Dendritic cell treated with granulocyte-macrophage colony-stimulating factor and Interleukin-4, amounts not matched to agents 40 ng/mL and 50 ng/mL, for 4 days (primary cell): ENCODE measurements around the gene CCDC120.

Source experiments
- H3K27ac Mint-ChIP-seq: one replicate; pipeline ENCODE4 v1.8.0; 2022; ENCODE audit warnings: mild to moderate bottlenecking, mixed read lengths
- H3K27me3 Mint-ChIP-seq: one replicate; pipeline ENCODE4 v1.8.0; 2022; ENCODE audit warnings: mild to moderate bottlenecking, mixed read lengths
- H3K36me3 Mint-ChIP-seq: one replicate; pipeline ENCODE4 v1.8.0; 2022; ENCODE audit warnings: low read depth, mixed read lengths
- H3K4me1 Mint-ChIP-seq: one replicate; pipeline ENCODE4 v1.8.0; 2022; ENCODE audit warnings: low read depth, mixed read lengths
- H3K4me3 Mint-ChIP-seq: one replicate; pipeline ENCODE4 v1.8.0; 2022; ENCODE audit warnings: mild to moderate bottlenecking, moderate library complexity, mixed read lengths
- H3K9me3 Mint-ChIP-seq: one replicate; pipeline ENCODE4 v1.8.0; 2022; ENCODE audit warnings: mixed read lengths
- intact Hi-C: fragments of 100-400 bp; cut with micrococcal nuclease; formaldehyde crosslinking; loops from one replicate; pipeline ENCODE4 v1.15.0; 2022

Gene CCDC120

DNA sequence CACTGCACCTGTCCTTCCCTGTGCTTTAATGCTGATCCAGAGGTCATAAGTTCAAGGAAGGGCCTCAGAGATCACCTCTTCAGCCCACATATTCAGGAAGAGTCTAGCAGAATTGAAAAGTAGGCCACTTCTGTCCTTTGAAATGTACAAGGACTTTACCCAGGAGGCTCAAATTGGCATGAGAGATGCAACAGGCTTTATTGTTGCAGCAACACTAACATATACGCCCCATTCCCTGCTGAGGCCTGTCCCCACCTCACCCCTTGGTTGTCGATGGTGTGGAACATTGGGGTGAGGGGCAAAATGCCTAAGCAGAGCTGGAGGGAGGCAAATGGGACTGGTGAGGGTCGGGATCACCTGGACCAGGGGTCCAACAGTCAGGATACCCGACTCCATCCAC lies 12.2 kb downstream of the CCDC120 start:
- H3K9me3 Mint-ChIP-seq = no peaks in the 10 kb centered on the region
- peaks cover 13% of the 10 kb centered on the region for H3K4me1 Mint-ChIP-seq
- no peak overlapping the region for H3K4me3 Mint-ChIP-seq
- H3K27ac Mint-ChIP-seq = no peak overlapping the region
- H3K27me3 Mint-ChIP-seq = peaks cover 17% of the 10 kb centered on the region
- intact Hi-C loops = no loop called here
- H3K36me3 Mint-ChIP-seq = peaks cover 28% of the 10 kb centered on the region

DNA sequence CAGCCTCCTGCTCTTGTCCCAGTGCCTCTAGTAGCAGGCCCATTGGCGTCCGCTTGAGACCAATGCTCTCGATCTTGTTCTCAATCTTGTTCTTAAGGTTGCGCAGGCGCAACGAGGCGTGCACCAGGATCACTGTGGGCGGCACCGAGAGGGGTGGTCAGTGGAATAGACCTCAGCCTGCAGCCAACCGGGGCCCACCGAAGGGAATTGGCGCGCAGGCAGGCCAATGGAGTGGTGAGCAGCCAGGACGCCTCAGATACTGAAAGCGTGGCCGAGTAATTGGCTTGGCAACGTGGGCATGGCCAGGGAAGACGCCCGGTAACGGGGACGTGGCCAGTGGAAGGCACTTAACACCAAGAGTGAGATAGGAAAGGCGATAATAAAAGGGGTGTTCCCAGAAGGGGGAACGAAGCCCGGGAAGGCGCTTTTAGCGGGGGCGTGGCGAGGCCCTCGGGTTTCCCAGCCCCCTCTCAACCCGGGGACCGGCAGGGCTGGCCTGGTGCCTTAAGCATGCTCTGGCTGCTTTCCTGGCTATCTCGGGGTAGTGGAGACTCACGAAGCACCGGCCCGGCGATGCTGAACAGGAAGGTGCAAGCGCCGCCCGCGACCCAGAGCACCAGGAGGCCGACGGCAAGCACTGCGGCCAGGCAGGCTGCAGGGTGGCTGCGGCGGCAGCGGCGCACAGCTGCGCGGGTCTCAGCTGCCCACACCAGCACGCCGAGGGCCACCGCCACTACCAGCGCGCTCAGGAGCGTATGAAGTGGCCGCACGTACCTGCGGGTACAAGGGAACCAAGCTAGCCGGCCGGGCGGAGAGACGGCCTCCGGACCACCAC lies 13.3 kb downstream of the CCDC120 start:
- intact Hi-C loops = no loop called here
- Mint-ChIP-seq H3K27ac (no peak overlapping the region), H3K27me3 (peaks cover 17% of the 10 kb centered on the region), H3K9me3 (no peaks in the 10 kb centered on the region), H3K4me3 (no peak overlapping the region), H3K4me1 (peaks cover 13% of the 10 kb centered on the region), H3K36me3 (peaks cover 35% of the 10 kb centered on the region)

DNA sequence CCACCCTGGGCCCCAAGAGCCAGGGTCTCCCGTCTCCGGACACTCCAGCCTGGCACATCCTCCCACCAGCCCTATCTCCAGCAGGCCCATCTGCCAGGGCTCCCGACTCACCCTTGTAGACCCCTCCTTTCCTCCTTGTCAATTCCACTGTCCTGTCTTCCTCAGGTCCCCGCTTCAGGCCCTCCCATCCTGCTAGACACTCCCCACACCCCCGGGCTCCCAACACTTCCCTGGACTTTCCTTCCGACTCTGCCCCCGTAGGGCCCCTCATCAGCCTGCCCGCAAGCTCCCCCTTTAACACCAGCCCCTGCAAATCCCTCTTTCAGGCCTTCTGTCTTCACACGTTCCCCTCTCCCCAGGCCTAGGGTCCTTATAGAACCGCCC lies 13.9 kb downstream of the CCDC120 start:
- Mint-ChIP-seq H3K9me3 (no peaks in the 10 kb centered on the region), H3K27me3 (peaks cover 17% of the 10 kb centered on the region), H3K4me1 (peaks cover 13% of the 10 kb centered on the region), H3K4me3 (no peak overlapping the region), H3K36me3 (peaks cover 35% of the 10 kb centered on the region), H3K27ac (no peak overlapping the region)
- intact Hi-C loops = no loop called here

DNA sequence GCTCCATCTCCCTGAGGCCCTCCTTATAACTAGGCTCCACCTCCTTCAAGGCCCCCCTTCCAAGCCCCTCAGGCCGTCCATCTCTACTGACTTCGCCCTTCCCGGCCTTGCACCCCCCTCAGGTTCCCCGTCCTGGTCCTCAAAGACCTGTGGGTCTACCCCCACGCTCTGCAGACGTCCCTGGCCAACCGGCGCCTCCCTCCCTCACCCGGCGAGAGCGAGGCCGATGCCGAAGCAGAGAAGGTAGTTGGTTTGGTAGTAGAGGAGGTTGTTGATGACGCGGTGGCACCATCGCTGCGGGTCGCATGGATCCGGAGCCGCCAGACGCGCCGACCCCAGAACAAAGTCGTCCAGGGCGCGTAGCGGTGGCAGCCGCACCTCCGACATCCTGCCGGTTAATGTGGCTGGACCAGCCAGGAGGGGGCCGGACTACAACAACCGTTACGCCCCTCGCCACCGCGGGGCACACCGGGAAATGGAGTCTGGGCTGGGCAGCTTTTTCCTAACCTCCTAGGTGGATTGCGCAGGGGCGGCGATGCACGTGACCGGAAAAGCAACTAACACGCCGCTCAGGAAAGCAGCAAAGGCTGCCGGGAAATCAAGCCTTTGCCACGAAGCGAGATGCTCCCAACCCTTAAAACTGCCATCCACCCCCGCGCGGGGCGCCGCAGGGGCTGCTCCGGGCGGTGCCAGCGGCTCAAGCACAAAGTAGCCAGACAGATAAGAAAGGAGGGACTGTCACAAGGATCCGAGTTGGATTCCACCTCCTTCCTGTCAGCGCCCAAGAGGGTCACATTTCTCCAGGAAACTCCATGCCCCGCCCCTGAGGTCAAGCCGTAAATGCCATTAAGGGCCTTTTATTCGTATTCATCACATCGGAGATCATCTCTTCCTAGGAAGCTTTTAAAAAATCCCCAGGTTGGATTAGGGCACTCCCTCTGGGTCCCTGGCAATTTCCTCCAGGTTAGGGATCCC lies 15.1 kb downstream of the CCDC120 start, which contains the start of gene PRAF2:
PRAF2 (minus strand) TSS at position 402 of the 975 bp plus-strand sequence; CDS start at position 387, 15 bp downstream.
- peak within 1 kb of the TSS; percentile 72 for H3K27ac Mint-ChIP-seq
- H3K4me1 Mint-ChIP-seq = peaks cover 20% of the 10 kb centered on the region
- peaks cover 17% of the 10 kb centered on the region for H3K27me3 Mint-ChIP-seq
- no peaks in the 10 kb centered on the region for H3K9me3 Mint-ChIP-seq
- peaks cover 41% of the 10 kb centered on the region for H3K36me3 Mint-ChIP-seq
- H3K4me3 Mint-ChIP-seq = peak within 1 kb of the TSS; percentile 72
- intact Hi-C loops = no loop called here

DNA sequence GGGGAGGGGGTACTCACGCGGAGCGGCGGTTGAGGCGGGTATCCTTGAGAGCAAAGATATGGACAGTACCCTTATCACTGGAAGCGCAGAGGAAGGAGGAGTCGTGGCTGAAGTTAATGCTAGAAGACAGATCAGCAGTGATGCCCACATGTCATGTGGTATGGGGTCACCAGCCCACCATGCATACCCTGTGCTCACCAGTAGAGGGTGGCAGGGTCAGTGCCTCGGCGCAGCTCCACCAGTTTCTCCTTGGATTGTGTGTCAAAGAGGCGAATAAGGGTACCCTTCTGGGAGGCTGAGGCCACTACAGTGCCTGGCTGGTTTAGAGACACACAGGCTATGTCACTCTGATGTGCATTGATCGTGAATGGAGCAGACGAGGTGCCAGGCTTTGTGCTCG lies 16.5 kb downstream of the CCDC120 start:
- H3K9me3 Mint-ChIP-seq = no peaks in the 10 kb centered on the region
- H3K4me3 Mint-ChIP-seq = no peak overlapping the region
- H3K27ac Mint-ChIP-seq = no peak overlapping the region
- H3K27me3 Mint-ChIP-seq = peaks cover 17% of the 10 kb centered on the region
- peaks cover 56% of the 10 kb centered on the region for H3K36me3 Mint-ChIP-seq
- H3K4me1 Mint-ChIP-seq = peaks cover 28% of the 10 kb centered on the region
- intact Hi-C loops = no loop called here

DNA sequence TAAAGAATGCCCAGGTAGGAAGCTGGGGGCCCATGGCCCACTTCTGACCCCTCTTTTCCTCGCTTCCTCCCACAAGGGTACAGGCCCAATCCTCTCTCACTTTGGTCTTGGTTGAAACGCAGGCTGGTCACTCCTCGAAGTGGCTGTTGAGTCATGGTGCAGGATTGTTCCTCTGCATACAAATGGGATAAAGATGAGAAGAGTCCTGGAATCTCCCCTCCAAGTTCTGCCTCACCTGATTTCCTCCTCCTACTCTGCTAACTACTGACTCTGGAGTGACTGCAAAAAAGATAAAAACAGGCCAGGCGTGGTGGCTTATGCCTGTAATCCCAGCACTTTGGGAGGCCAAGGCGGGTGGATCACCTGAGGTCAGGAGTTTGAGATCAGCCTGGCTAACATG lies 19.1 kb downstream of the CCDC120 start:
- intact Hi-C loops = loop anchor here (2.0 kb wide), 1 partner anchor 23 kb away; no protein-coding TSS in a partner anchor
- no peaks in the 10 kb centered on the region for H3K9me3 Mint-ChIP-seq
- peaks cover 7% of the 10 kb centered on the region for H3K27me3 Mint-ChIP-seq
- peaks cover 24% of the 10 kb centered on the region for H3K4me1 Mint-ChIP-seq
- peaks cover 56% of the 10 kb centered on the region for H3K36me3 Mint-ChIP-seq
- H3K27ac Mint-ChIP-seq = peak overlapping the region; percentile 93
- no peak overlapping the region for H3K4me3 Mint-ChIP-seq

DNA sequence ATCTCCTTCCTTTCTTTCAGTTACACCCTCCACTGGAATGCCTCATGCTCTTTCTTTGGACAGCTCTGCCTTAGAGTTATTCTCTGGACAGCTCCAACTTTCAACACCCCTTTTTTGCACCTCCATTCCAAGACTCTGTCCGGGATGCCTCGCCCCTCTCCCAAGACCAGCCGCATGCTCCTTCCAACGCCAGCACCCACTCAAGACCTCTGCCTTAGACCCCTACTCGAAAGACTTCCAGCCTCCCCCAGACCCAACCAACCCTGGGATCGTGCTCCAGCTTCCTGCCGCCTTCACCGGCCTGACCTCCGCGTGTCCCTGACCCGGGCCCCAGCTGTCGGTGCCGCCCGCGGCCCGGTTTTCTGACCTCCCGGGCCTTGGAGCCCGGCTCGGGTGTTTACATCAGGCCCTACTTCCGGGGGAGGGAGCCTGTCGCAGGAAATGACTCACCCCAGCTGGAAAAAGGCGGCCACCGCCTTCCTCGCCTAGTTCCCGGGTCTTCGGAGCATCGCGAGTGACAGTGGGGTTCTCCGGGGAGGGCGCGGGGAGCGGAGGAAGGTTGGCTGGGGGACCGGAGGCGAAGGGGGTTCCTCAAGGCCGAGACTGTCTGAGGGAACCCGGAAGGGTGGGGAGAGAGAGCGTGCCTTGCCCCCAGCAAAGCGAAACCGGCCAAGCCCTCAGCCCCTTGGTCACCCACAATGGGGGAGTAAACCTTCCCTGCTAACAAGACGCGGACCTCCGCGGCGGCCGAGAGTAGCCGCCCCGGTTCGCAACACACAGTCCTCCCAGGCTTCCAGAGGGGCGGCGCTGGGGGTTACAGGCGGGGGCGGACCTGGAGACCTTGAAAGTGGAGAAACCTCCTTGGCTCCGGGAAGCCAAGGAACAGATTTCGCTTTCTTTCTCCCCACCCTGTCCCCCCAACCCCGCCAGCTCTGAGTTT lies 21.0 kb downstream of the CCDC120 start, which contains the start of gene WDR45:
WDR45 (minus strand) TSS at position 399 of the 940 bp plus-strand sequence. CDS start 1,792 bp downstream, outside the sequence.
- H3K36me3 Mint-ChIP-seq = peaks cover 52% of the 10 kb centered on the region
- peaks cover 15% of the 10 kb centered on the region for H3K4me1 Mint-ChIP-seq
- no peaks in the 10 kb centered on the region for H3K9me3 Mint-ChIP-seq
- H3K27me3 Mint-ChIP-seq = no peaks in the 10 kb centered on the region
- intact Hi-C loops = loop anchor here (2.0 kb wide), 1 partner anchor 21 kb away; no protein-coding TSS in a partner anchor
- peak within 1 kb of the TSS; percentile 87 for H3K4me3 Mint-ChIP-seq
- H3K27ac Mint-ChIP-seq = peak within 1 kb of the TSS; percentile 93

DNA sequence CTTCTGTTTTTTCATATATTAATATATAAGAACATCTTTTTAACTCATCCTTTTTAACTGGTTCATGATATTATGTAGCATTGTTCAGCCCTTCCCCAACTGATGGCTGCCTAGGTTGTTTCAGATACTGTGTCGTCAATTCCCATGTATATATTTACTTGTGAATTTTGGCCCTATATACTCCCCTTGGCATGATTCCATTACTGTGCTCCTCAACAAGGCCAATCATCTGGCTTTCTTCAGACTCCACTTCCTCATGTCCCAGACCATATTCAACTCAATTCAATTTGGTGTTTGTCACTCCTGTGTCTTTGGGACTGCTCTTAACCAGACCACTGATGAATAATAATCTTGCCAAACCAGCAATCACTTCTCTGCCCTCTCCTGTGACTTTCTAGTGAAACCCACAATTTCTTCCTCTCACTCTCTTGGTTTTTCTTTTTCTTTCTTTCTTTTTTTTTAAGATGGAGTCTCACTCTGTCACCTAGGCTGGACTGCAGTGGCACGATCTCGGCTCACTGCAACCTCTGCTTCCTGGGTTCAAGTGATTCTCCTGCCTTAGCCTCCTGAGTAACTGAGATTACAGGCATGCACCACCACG lies 23.6 kb downstream of the CCDC120 start:
- intact Hi-C loops = no loop called here
- Mint-ChIP-seq H3K4me3 (no peak overlapping the region), H3K9me3 (no peaks in the 10 kb centered on the region), H3K27me3 (no peaks in the 10 kb centered on the region), H3K27ac (no peak overlapping the region), H3K4me1 (peaks cover 15% of the 10 kb centered on the region), H3K36me3 (peaks cover 26% of the 10 kb centered on the region)

DNA sequence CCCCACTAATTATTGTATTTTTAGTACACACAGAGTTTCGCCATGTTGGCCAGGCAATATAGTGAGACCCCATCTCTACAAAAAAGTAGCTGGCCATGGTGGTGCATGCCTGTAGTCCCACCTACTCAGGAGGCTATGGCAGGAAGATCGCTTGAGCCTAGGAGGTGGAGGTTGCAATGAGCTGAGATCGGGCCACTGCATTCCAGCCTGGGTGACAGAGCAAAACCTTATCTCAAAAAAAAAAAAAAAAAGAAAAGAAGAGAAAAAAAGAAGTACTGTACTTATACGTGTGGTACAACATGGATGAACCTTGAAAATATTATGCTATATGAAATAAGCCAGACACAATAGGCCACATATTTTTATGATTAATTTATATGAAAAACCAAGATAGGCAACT lies 30.8 kb downstream of the CCDC120 start:
- H3K4me3 Mint-ChIP-seq = no peak overlapping the region
- intact Hi-C loops = no loop called here
- H3K4me1 Mint-ChIP-seq = no peaks in the 10 kb centered on the region
- no peaks in the 10 kb centered on the region for H3K9me3 Mint-ChIP-seq
- no peaks in the 10 kb centered on the region for H3K27me3 Mint-ChIP-seq
- H3K36me3 Mint-ChIP-seq = no peaks in the 10 kb centered on the region
- H3K27ac Mint-ChIP-seq = no peak overlapping the region

DNA sequence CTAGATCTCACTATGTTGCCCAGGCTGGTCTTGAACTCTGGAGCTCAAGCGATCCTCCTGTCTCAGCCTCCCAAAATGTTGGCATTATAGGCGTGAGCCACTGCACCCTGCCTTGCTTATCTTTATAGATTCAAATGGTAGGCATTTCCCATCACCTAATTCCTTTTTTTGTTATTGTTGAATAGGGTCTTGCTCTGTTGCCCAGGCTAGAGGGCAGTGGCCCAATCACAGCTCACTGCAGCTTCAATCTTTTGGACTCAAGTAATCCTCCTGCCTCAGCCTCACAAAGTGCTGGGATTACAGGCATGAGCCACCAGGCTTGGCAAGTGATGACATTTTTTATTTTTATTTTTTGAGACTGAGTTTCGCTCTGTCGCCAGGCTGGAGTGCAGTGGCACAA lies 37.6 kb downstream of the CCDC120 start:
- H3K4me1 Mint-ChIP-seq = peaks cover 2% of the 10 kb centered on the region
- H3K27ac Mint-ChIP-seq = no peak overlapping the region
- no peaks in the 10 kb centered on the region for H3K36me3 Mint-ChIP-seq
- H3K27me3 Mint-ChIP-seq = no peaks in the 10 kb centered on the region
- no peak overlapping the region for H3K4me3 Mint-ChIP-seq
- no peaks in the 10 kb centered on the region for H3K9me3 Mint-ChIP-seq
- intact Hi-C loops = no loop called here

DNA sequence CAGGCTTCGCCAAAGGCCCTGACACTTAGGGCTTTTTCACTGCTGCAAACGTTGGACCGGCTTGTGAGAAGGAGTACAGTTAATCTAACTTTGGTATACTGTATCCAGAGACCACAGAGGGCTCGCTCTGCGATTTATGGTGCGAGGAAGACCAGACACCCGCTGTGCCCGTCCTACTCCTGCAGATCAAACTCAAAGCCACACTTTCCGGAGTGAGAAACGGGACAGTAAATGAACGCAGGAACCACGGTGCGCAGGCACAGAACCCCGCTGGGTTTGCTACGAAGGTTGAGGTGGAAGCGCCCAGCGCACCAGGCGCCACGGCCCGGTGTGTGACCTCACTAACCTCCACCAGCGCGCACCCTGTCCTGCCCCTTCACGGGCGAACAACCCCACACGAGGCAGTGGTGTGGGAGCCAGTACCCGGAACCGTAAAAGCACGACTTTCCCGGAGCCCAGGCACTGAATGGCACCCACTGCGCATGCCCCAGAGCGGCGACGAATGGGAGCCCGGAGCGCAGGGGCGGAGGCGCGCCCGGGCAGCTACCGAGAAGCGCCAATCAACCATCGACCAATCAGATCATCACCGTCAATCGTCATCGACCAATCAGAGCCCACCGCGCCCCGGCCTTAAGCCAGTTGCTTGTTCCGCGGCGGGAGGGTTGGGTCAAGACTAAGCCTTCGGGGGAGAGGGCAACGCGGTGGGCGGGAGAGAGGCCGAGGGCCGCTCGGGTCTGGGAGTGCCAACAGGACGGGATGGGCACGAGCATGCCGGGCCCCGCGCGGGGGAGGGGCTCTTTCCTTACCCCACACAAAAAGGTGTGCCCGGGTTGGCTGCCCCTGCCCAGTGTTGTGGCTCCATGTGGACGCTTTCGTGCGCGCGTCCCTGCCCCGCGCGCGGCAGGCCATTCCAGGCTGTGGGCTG lies 42.2 kb downstream of the CCDC120 start:
- Mint-ChIP-seq H3K9me3 (no peaks in the 10 kb centered on the region), H3K27ac (peak overlapping the region; percentile 81), H3K4me3 (peak overlapping the region; percentile 77), H3K4me1 (peaks cover 9% of the 10 kb centered on the region), H3K36me3 (no peaks in the 10 kb centered on the region), H3K27me3 (no peaks in the 10 kb centered on the region)
- intact Hi-C loops = loop anchor here (2.0 to 10.0 kb wide), 2 partner anchors 22 to 56 kb away; partner anchors contain the start of genes TFE3 and WDR45

DNA sequence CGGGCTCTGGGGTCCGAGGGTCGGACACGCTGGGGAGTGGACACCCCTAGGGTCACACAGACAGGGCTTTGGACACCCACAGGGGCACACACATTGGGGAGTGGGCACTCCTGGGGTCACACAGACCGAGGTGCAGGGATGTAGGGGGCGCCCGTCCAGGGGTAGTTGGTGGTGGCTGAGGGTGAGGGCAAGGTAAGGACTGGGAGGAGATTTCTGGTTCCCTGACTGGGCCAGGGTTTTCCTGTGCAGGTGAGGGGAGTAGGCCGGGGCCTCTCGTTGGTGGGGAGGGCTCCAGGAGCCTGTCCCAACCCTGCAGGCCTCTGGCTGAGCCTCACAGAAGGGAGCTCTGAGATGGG lies 42.8 kb downstream of the CCDC120 start:
- Mint-ChIP-seq H3K4me1 (peaks cover 9% of the 10 kb centered on the region), H3K9me3 (no peaks in the 10 kb centered on the region), H3K27me3 (no peaks in the 10 kb centered on the region), H3K36me3 (peaks cover 6% of the 10 kb centered on the region), H3K4me3 (peak overlapping the region; percentile 77), H3K27ac (peak overlapping the region; percentile 81)
- intact Hi-C loops = loop anchor here (2.0 to 10.0 kb wide), 2 partner anchors 23 to 57 kb away; partner anchors contain the start of genes TFE3 and WDR45
